NCI-H146 (cell line): ENCODE results near the gene KLHL1.

Experiments used
- DNase-seq: peaks from one replicate; lab custom pipeline; 2025; lab: John Stamatoyannopoulos, UW

KLHL1 gene

GRCh38 chr13:70016116-70016515 is 92.1 kb downstream of the KLHL1 start:
- no peak for DNase-seq

- peak; percentile 21 for DNase-seq
These were observed 93.9 kb downstream of the KLHL1 start for GRCh38 chr13:70014337-70014736.

- no peak for DNase-seq
These were observed 108.4 kb downstream of the KLHL1 start for GRCh38 chr13:69999875-70000274.

- DNase-seq, result no peak
These were observed 111.2 kb downstream of the KLHL1 start for GRCh38 chr13:69997061-69997460.

GRCh38 chr13:69980799-69981198 is 127.5 kb downstream of the KLHL1 start:
- no peak for DNase-seq

GRCh38 chr13:69975496-69975895 is 132.8 kb downstream of the KLHL1 start:
- no peak for DNase-seq

- DNase-seq, result no peak
These were observed 137.7 kb downstream of the KLHL1 start for GRCh38 chr13:69970520-69970919.

- no peak for DNase-seq
These were observed 149.2 kb downstream of the KLHL1 start for GRCh38 chr13:69959046-69959445.

- no peak for DNase-seq
These were observed 151.4 kb downstream of the KLHL1 start for GRCh38 chr13:69956839-69957238.

GRCh38 chr13:69956349-69956748 is 151.9 kb downstream of the KLHL1 start:
- DNase-seq, result no peak

- DNase-seq, result no peak
These were observed 153.0 kb downstream of the KLHL1 start for GRCh38 chr13:69955271-69955670.

GRCh38 chr13:69951412-69951811 is 156.8 kb downstream of the KLHL1 start:
- DNase-seq, result no peak

- DNase-seq, result no peak
These were observed 158.1 kb downstream of the KLHL1 start for GRCh38 chr13:69950160-69950559.

- DNase-seq, result no peak
These were observed 160.2 kb downstream of the KLHL1 start for GRCh38 chr13:69948016-69948415.

- no peak for DNase-seq
These were observed 160.7 kb downstream of the KLHL1 start for GRCh38 chr13:69947582-69947981.

- DNase-seq, result no peak
These were observed 161.7 kb downstream of the KLHL1 start for GRCh38 chr13:69946511-69946910.

- DNase-seq, result peak; percentile 41
These were observed 173.2 kb downstream of the KLHL1 start for GRCh38 chr13:69935043-69935442.

- DNase-seq, result no peak
These were observed 180.0 kb downstream of the KLHL1 start for GRCh38 chr13:69928262-69928661.

- DNase-seq, result peak; percentile 93
These were observed 187.1 kb downstream of the KLHL1 start for GRCh38 chr13:69921156-69921555.

GRCh38 chr13:69912630-69913029 is 195.6 kb downstream of the KLHL1 start:
- DNase-seq, result peak; percentile 95

GRCh38 chr13:69910800-69911199 is 197.5 kb downstream of the KLHL1 start:
- no peak for DNase-seq

- no peak for DNase-seq
These were observed 203.5 kb downstream of the KLHL1 start for GRCh38 chr13:69904784-69905183.

GRCh38 chr13:69903081-69903480 is 205.2 kb downstream of the KLHL1 start:
- DNase-seq, result no peak

GRCh38 chr13:69882451-69882850 is 225.8 kb downstream of the KLHL1 start:
- no peak for DNase-seq

GRCh38 chr13:69879936-69880335 is 228.3 kb downstream of the KLHL1 start:
- DNase-seq, result no peak
